AG10803 (cell line): ENCODE measurements around the gene ADAM12.

Experiments used
- DNase-seq: peaks from one replicate; pipeline ENCODE4 v3.0.0; 2010; ENCODE audit warnings: low read depth
- H3K4me3 ChIP-seq: 2 replicates; pipeline ENCODE4 v1.5.1; 2011; ENCODE audit warnings: mild to moderate bottlenecking, low read length, control low read depth
- TF ChIP-seq, protein P1 (sequence below): conservative IDR thresholded peaks from 2 replicates; pipeline ENCODE4 v1.5.1; 2011; ENCODE audit warnings: mild to moderate bottlenecking, low read length, control low read depth, inconsistent platforms

Gene ADAM12

GRCh38 chr10:126197036-126197543 lies 191.2 kb downstream of the ADAM12 start:
- TF ChIP-seq, protein P1, sequence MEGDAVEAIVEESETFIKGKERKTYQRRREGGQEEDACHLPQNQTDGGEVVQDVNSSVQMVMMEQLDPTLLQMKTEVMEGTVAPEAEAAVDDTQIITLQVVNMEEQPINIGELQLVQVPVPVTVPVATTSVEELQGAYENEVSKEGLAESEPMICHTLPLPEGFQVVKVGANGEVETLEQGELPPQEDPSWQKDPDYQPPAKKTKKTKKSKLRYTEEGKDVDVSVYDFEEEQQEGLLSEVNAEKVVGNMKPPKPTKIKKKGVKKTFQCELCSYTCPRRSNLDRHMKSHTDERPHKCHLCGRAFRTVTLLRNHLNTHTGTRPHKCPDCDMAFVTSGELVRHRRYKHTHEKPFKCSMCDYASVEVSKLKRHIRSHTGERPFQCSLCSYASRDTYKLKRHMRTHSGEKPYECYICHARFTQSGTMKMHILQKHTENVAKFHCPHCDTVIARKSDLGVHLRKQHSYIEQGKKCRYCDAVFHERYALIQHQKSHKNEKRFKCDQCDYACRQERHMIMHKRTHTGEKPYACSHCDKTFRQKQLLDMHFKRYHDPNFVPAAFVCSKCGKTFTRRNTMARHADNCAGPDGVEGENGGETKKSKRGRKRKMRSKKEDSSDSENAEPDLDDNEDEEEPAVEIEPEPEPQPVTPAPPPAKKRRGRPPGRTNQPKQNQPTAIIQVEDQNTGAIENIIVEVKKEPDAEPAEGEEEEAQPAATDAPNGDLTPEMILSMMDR: no peak
- DNase-seq: no peak
- H3K4me3 ChIP-seq: no peak overlapping the region

DNA sequence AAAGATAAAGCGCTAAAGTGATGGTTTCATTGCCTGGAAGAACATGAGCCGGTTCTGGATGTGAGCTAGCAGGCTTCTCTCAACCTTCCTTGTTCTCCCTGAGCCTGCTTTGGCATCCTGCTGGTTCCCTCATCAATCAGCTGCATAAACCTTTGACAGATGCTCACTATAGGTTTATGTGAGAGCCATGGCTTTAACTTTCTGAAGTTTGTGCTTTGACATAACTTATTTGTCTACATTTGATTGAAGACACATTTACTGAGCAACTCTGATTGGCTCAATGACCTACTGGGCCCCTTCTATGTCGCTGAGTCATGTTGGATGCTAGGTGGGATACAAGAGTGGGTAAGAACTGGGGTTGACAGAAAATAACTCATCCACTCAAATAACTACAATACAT lies 192.0 kb downstream of the ADAM12 start:
- H3K4me3 ChIP-seq: no peak overlapping the region
- no peak for DNase-seq
- TF ChIP-seq, protein P1: no peak

DNA sequence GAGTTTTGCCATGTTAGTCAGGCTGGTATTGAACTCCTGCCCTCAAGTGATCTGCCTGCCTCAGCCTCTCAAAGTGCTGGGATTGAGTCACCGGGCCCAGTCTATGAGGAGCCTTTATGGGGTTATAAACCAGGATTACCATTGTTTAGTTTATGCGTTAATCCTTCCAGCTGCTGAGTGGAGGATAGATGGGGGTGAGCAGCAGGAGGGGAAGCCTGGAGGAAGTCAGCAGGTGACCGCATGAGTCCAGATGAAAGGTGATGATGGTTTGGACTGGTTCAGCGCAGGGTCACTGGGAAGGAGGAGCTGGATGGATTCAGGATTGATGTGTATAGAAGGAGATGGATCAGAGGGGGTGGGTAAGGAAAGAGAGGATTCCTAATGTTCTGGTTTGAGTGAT lies 197.1 kb downstream of the ADAM12 start:
- TF ChIP-seq, protein P1: no peak
- DNase-seq: no peak
- H3K4me3 ChIP-seq: no peak overlapping the region

DNA sequence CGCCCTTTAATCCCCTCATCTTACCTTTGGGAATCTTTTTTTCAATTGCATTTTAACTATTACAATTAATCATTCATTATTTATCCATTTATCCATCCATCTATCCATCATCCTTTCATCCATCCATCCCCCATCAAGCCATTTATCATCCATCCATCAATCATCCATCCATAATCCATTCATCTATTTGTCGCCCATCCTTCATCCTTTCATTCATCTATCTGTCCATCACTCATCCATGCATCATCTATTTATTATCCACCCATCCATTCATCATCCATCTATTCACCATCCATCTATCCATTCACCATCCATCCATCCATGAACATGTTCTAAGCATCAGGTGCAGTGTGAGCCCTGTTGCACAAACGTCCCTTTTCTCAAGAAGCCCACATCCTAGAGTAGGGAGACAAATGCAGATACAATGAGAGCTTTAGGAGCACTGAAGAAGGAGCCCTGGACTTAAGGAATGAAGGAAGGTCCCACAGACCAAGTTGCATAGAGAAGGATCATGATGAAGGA lies 199.5 kb downstream of the ADAM12 start:
- H3K4me3 ChIP-seq: no peak overlapping the region
- DNase-seq: no peak
- TF ChIP-seq, protein P1: no peak

- TF ChIP-seq, protein P1: no peak
- no peak overlapping the region for H3K4me3 ChIP-seq
- DNase-seq: no peak
Measured at GRCh38 chr10:126187399-126187798, 200.9 kb downstream of the ADAM12 start.

DNA sequence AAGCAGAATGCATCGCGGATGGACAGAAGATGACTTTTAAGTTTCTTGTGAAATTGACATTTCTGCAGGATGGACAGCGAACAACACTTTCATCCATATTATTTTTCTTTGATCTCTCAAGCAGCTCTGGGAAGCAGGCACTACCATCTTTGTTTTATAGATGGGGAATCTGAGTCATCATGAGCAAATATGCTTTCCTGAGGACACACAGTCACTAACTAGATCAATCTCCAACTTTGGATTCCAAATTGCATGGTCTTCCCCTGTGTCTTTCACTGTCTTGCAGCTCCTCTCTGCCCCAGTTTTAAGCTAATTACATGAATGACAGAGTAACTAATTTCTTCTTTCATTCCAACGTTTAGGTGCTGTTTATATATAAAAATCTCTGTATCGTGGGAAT lies 201.5 kb downstream of the ADAM12 start:
- DNase-seq: no peak
- H3K4me3 ChIP-seq: no peak overlapping the region
- TF ChIP-seq, protein P1: no peak

GRCh38 chr10:126185676-126186447 lies 202.4 kb downstream of the ADAM12 start:
- DNase-seq: no peak
- TF ChIP-seq, protein P1: no peak
- no peak overlapping the region for H3K4me3 ChIP-seq
